ENCODE measurements around the gene TRHDE.
"Not testable (repeated sequence)": the region's sequence is repeated elsewhere in the genome, so short reads cannot be mapped to it uniquely, and the experiment has no call there.

Gene TRHDE

DNA sequence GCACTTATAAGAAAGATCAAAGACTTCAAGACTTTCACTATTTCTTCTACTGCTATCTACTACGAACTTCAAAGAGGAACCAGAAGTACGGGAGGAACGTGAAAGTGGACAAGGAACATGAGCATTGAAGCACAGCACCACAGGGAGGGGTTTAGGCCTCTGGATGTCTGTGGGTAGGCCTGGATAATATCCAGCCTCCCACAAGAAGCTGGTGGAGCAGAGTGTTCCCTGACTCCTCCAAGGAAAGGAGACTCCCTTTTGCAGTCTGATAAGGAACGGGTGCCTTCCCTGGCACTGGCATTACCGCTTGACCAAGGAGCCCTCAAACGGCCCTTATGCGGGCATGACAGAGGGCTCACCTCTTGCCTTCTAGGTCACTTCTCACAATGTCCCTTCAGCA is 388.0 kb downstream of the TRHDE start:
- not testable (repeated sequence) for DNase-seq

DNA sequence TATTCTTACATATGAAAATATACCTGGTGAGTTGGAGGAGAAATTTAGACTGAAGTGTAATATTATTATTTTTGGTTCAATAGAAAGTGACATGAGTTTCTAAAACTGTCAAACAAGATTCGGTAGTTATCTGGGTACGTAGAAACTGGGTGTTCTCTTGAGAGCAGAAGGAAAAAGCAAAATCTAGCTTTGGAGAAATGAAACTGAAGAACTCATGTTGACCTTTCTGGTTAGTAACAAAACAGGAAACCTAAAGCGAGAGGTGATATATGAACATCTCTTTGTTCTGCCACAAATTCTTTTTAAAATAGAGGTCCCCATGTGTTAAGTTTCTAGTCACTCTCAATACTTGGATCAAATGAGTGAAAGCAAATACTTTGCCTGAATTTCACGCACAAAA is 401.7 kb downstream of the TRHDE start:
- DNase-seq = no peak

DNA sequence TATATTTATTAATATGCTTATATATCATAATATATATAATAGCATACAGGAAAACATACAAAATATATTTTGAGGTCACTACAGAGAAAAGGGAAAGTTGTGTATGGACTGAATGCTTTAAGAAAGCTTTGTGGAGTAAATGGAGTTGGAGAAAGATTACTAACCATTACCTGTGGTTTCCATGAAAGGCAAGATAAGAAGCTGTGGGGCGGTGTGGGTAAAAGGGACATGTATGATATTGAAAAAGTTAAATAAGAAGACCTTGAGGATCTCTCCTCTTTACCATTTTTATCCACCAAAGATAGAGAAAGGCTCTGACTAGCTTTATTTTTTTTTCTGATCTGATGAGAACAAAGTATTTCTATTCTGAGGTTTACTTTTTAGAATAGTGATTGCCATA is 404.4 kb downstream of the TRHDE start:
- DNase-seq = no peak

DNA sequence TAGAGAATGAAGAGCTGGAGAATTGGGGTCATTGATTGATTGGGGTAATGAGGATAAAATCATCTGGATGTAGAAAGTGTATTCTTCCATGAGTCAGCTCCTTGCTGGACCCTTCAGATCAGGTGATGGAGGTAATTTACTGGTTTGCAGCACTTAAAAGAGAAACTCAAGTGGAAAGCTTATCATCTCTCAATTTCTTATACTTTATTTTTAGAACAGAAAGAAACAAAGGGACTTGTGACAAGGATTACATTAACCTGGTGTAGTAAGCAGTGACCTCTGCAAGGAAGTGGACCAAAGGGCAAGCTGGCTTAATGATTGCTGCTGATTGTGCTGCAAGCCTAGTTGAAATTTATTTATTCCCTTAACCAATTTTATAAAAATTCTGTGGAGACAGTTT is 405.0 kb downstream of the TRHDE start:
- DNase-seq = no peak

DNA sequence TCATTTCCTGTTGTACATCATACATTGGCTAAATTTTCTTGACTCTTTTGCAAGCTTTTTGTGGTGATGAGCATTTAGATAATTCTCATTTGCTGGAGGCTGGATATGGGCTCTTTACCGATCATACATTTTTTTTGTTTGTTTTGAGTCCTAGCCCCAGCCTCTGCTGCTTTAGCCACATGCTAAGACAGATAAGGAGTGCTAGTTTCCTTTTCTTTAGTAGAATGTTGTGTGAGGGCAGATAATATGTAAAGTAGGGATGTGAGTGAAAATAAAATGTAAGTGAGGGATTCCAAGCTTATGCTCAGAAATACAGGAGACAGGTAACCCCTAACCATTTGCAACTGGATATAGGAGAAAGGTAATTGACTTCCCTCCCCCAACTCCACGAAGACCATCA is 405.7 kb downstream of the TRHDE start:
- no peak for DNase-seq

DNA sequence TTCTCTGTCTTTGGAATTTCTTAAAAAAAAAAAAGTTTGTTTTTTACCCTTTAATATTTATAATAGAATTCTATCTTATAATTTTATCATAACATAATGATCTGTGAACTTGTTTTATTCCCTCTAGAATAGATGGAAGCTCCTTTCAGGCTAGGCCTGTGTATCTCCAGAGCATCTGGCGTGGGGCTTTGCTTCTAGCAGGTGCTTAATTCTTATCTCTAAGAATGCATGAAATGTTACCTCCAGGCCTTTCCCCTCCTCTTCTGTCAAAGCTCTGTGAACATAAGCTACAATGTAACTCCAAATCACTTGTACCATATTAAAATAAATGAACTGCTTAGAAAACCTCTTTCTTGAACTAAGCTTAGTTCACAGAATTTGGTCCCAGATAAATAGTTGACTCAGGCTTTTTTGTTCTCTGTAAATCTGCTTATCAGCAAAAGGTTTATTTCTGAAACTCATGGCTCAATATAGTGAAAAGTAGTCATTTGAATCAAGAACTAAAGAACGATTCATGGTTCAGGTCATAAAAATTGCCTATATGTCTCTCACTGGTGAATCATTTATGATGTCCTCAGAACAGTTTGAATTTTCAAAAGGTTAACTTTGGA is 407.1 kb downstream of the TRHDE start:
- DNase-seq = no peak

DNA sequence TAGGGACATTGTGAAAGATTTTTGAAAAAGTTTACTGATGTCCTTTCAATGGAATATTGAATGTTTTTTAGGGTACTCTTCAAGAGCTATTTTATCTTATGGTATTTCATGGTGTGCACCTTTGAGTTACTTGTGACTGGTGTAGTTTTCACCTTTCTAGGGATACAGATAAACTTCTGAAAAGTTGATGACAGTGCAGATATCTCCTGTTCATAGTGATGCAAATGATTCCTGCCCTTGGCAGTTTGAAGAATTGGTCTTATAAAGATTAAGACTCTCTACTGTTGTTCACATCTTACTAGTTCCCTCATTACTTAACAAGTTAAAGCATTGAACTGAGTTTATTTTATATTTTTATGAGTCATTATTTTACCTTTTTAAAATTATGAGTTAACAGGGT is 408.9 kb downstream of the TRHDE start:
- no peak for DNase-seq

DNA sequence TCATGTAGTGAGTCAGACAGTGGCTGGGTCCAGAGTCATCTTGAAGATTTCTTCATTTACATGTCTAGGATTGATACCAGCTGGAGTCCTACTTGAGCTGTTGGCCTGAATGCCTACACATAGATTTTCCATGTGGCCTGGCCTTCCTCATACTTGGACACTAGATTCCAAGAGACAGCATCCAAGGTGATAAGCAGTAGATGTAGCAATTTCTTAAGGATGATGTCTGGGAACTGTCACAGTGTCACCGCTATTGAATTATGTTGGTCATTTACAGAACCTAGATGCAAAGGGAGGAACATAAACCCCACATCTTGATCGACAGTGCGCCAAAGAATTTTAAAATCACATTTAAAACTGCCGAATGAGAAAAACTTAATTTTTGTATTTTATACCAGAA is 412.3 kb downstream of the TRHDE start:
- no peak for DNase-seq

DNA sequence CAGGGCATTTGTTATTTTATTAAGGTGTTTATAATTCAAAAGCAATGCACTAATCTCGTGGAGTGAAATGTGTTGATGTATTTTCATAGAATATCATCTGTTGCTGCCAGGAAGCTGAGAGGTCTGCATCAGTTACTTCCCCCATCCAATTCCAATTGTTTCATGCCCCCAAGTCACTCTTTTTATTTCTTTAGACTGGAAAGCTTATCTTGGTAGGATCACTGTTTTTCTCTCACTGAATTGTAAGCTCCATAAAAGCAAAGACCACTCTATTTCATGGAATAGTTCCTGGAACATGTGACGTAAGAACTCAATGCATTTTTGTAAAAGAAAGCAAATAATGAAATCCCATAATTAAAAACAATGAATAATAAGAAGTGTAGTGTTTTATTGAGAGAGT is 420.2 kb downstream of the TRHDE start:
- DNase-seq = no peak

DNA sequence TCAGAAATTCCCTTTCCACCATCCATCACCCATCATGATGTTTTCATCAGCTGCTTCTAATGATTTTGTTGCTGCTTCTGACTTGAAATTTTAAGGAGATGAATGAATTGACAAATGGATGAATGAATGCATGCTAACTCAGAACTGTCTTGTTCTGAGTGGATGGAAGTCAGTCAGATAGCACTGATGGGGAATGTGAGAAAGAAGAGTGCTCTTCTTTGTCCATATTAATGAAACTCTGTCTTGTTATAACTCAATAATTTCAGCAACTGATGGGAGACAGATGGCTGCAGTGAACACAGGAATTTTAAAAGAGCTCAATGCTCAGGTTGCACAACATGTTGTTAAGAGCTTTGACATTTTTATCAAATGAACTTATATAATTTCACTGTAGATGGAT is 422.0 kb downstream of the TRHDE start:
- DNase-seq = no peak

DNA sequence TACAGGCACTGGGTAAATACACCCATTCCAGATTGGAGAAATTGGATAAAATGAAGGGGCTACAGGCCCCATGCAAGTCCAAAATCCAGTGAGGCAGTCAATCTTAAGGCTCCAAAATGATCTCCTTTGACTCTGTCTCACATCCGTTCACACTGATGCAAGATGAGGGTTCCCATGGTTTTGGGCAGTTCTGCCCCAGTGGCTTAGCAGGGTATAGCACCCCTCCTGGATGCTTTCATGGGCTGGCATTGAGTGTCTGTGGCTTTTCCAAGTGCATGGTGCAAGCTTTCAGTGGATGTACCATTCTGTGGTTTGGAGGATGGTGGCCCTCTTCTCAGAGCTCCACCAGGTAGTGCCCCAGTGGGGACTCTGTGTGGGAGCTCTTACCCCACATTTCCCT is 427.2 kb downstream of the TRHDE start:
- no peak for DNase-seq

DNA sequence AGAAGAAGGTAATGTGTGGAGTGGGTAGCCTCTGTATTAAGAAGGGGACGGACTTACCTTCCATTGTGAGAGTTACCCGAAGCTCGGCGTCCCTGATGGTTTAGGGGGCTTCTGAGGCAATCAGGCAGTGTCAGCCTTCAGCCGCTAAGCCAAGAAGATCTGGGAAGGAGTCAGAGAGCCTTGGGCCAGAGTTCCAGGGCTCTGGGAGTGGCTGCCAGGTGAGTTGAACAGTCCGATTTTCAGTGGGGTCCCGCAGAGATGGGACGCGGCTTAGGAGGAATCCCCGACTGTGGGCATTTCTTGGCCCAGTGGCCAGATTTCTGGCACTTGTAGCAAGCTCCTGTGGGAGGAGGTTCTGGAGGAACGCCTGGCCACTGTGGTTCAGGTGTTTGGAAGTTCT is 439.9 kb downstream of the TRHDE start:
- DNase-seq = not testable (repeated sequence)

DNA sequence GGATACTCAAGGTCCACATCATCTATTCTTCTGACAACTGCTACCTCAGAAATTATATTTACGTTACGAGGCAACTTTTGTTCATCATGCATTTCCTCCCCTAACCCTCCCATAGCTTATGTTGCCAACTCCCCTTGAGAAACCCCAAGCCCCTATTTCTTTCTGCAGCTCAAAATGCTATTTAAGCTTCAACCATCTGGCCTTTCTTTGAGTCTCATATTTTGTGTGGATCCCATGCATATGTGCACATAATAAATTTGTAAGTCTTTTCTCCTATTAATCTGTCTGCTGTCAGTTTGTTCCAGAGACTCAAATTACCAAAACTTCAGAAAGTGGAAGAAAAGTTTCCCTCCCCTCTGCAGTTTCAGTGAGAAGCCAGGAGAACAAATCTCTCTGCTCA is 444.1 kb downstream of the TRHDE start:
- DNase-seq = no peak

DNA sequence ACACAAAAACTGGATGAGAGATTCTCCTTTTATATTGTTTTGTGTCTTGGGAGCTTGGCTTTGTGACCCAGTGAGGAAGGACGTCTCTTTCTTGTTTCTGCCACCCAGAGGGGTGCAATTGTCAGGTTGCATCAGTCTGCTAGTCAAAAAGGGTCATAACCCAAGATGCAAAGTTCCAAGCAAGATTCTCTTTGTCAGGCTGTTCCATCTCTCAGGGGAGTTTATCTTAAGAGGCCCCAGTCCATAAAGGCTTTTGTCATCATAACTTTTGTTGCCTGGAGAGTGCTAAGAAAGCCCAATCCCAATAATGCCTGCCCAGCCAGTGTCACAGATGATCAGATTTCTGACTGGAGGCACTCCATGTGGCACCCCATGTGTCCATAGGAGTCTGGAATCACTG is 444.9 kb downstream of the TRHDE start:
- no peak for DNase-seq
